Endothelial cell of umbilical vein (primary cell): ENCODE measurements around the gene WDR7. TPM values are rescaled to one million over a fixed set of nuclear protein-coding genes. Genes with fewer than 3 reads are reported as not detected.

Source experiments
- BruUV-seq: library from RNA; stranded (reverse); fragments of 400-500 nt; replicated peaks from 2 replicates; lab custom pipeline; 2021; lab: Mats Ljungman, UMichigan
- CTCF ChIA-PET: fragments of 300-600, 350-600 bp; sonication (Branson Sonifier 250); formaldehyde crosslinking; loops from one replicate; lab custom pipeline; 2021; ENCODE audit warnings: antibody characterized with exemption, inconsistent platforms; lab: Charles Lee
- POLR2A ChIA-PET: fragments of 300-600, 350-600 bp; sonication (Branson Sonifier 250); formaldehyde crosslinking; loops from one replicate; lab custom pipeline; 2021; ENCODE audit warnings: antibody characterized with exemption, inconsistent platforms; lab: Charles Lee
- DNase-seq: peaks from one replicate; pipeline ENCODE4 v3.0.0-alpha.2; 2011; ENCODE audit warnings: low read depth, low spot score
- FAIRE-seq: peaks from 2 replicates; lab custom pipeline; 2011; peaks lifted over from hg19 to GRCh38; lab: Jason Lieb, UNC
- H2AFZ ChIP-seq: 2 replicates; pipeline ENCODE4 v1.6.0; 2012; ENCODE audit warnings: low read depth, low read length, control low read depth, inconsistent platforms
- H3K27ac ChIP-seq: 2 replicates; pipeline ENCODE4 v1.5.1; 2011; ENCODE audit warnings: low read depth, mild to moderate bottlenecking, control low read depth, low read length, moderate library complexity; ENCODE audit not compliant: insufficient read depth
- H3K27me3 ChIP-seq, 2 experiments: 2 replicates each; pipeline versions ENCODE4 v1.6.0 to v1.6.1; 2011; ENCODE audit warnings: low read length in 2 of 2, mixed read lengths in 1 of 2; ENCODE audit not compliant: control insufficient read depth in 2 of 2, insufficient read depth in 2 of 2
- H3K36me3 ChIP-seq, 2 experiments: 2 replicates in 1 of 2; 3 replicates in 1 of 2; pipeline ENCODE4 v1.5.1; 2011; ENCODE audit warnings: low read length in 2 of 2, mild to moderate bottlenecking in 1 of 2, moderate library complexity in 1 of 2; ENCODE audit not compliant: control insufficient read depth in 2 of 2, insufficient read depth in 2 of 2; ENCODE audit errors: extremely low read depth in 1 of 2
- H3K4me1 ChIP-seq: 3 replicates; pipeline ENCODE4 v1.5.1; 2011; ENCODE audit warnings: mild to moderate bottlenecking, low read length; ENCODE audit not compliant: control insufficient read depth, insufficient read depth; ENCODE audit errors: extremely low read depth
- H3K4me2 ChIP-seq: 2 replicates; pipeline ENCODE4 v1.6.1; 2011; ENCODE audit warnings: low read length, control low read depth, mixed read lengths; ENCODE audit not compliant: insufficient read depth
- H3K4me3 ChIP-seq, 3 experiments: fragments of 200-600 bp in 1 of 3; sonication (generic), shearing (Covaris generic) in 1 of 3; replicated peaks in 1 of 3; 2 replicates each; pipeline ENCODE4 v1.5.1; 2011 to 2016; ENCODE audit warnings: control low read depth in 3 of 3, low read length in 3 of 3, mild to moderate bottlenecking in 2 of 3, inconsistent platforms in 1 of 3, low read depth in 1 of 3, moderate library complexity in 1 of 3; ENCODE audit not compliant: insufficient read depth in 1 of 3
- H3K79me2 ChIP-seq: 2 replicates; pipeline ENCODE4 v1.6.0; 2012; ENCODE audit warnings: low read length, inconsistent platforms; ENCODE audit not compliant: control insufficient read depth, insufficient read depth
- H3K9ac ChIP-seq: replicated peaks from 2 replicates; pipeline ENCODE3; 2011; ENCODE audit warnings: low read length, control low read depth; ENCODE audit not compliant: insufficient read depth; ENCODE audit errors: extremely low read depth
- H3K9me1 ChIP-seq: replicated peaks from 3 replicates; pipeline ENCODE4 v1.6.0; 2011; ENCODE audit warnings: mild to moderate bottlenecking, low read length; ENCODE audit not compliant: control insufficient read depth, insufficient read depth; ENCODE audit errors: extremely low read depth
- H3K9me3 ChIP-seq: replicated peaks from 2 replicates; pipeline ENCODE4 v1.5.1; 2012; ENCODE audit warnings: low read length, inconsistent platforms; ENCODE audit not compliant: control insufficient read depth, insufficient read depth
- H4K20me1 ChIP-seq: replicated peaks from 2 replicates; pipeline ENCODE3; 2011; ENCODE audit warnings: mild to moderate bottlenecking, low read length; ENCODE audit not compliant: control insufficient read depth, insufficient read depth; ENCODE audit errors: extremely low read depth
- EZH2 ChIP-seq: IDR thresholded peaks from 2 replicates; pipeline ENCODE4 v1.6.1; 2012; ENCODE audit warnings: borderline replicate concordance, low read depth, mild to moderate bottlenecking, moderate library complexity, low read length, inconsistent platforms; ENCODE audit not compliant: severe bottlenecking
- FOS ChIP-seq: IDR thresholded peaks from 2 replicates; pipeline ENCODE4 v1.6.1; 2011; ENCODE audit warnings: mild to moderate bottlenecking, low read length, moderate library complexity, borderline replicate concordance; ENCODE audit not compliant: insufficient read depth
- GATA2 ChIP-seq: IDR thresholded peaks from 2 replicates; pipeline ENCODE4 v1.7.0; 2011; ENCODE audit warnings: low read depth, mild to moderate bottlenecking, moderate library complexity, mixed read lengths, low read length; ENCODE audit not compliant: insufficient read length, insufficient read depth
- JUN ChIP-seq: IDR thresholded peaks from 2 replicates; pipeline ENCODE4 v1.6.1; 2011; ENCODE audit warnings: borderline replicate concordance, low read depth; ENCODE audit not compliant: insufficient read length, insufficient read depth
- MYC ChIP-seq: IDR thresholded peaks from one replicate; pipeline ENCODE4 v1.6.1; 2011; ENCODE audit warnings: mild to moderate bottlenecking, low read depth, low read length
- POLR2A ChIP-seq: IDR thresholded peaks from 2 replicates; pipeline ENCODE4 v1.6.1; 2012; ENCODE audit warnings: low read depth, mild to moderate bottlenecking, control low read depth, low read length
- POLR2AphosphoS5 ChIP-seq: IDR thresholded peaks from 2 replicates; pipeline ENCODE4 v1.6.1; 2012; ENCODE audit warnings: low read depth, mild to moderate bottlenecking, control low read depth, low read length, moderate library complexity; ENCODE audit not compliant: insufficient read depth
- dilution Hi-C: fragments of 300-500 bp; cut with MboI; formaldehyde crosslinking; loops from one replicate; pipeline ENCODE4 v1.15.0; 2019; ENCODE audit warnings: low sequenced_read_pairs; ENCODE audit not compliant: extremely low pct_ligation_motif_present
- intact Hi-C: fragments of 100-400 bp; cut with micrococcal nuclease; formaldehyde crosslinking; loops from one replicate; pipeline ENCODE4 v1.10.0; 2022
- polyA plus RNA-seq, 4 experiments: library from polyadenylated mRNA; depleted of rRNA in 3 of 4; stranded (reverse) in 3 of 4; unstranded in 1 of 4; fragments of >200 nt; gene quantifications; 2 replicates each; pipeline versions ENCODE4 v1.2.1 to v1.2.3, GENCODE V29; 2011 to 2012; ENCODE audit warnings: missing spikeins in 1 of 4
- total RNA-seq: library from RNA; stranded (reverse); gene quantifications from 2 replicates; pipeline ENCODE4 v1.2.3, GENCODE V29; 2021
- TF ChIP-seq, protein P1 (sequence below), 2 donors: IDR thresholded peaks; 1 replicate in 1 of 2; 2 replicates in 1 of 2; pipeline ENCODE4 v1.5.1; 2011; ENCODE audit warnings: low read length in 2 of 2, mild to moderate bottlenecking in 2 of 2, moderate library complexity in 2 of 2, control low read depth in 1 of 2, inconsistent platforms in 1 of 2, low read depth in 1 of 2; ENCODE audit not compliant: insufficient read depth in 1 of 2; ENCODE audit errors: extremely low read depth in 1 of 2
- TF ChIP-seq, protein P2 (sequence below): IDR thresholded peaks from 2 replicates; pipeline ENCODE4 v1.6.1; 2011; ENCODE audit not compliant: insufficient read depth, insufficient read length

WDR7 gene
- total and polyA plus RNA-seq, 2 donors (not counting 3 experiments of a cell fraction or from before 2014, with no cell fraction given) = 5.9 to 19.0 TPM

DNA sequence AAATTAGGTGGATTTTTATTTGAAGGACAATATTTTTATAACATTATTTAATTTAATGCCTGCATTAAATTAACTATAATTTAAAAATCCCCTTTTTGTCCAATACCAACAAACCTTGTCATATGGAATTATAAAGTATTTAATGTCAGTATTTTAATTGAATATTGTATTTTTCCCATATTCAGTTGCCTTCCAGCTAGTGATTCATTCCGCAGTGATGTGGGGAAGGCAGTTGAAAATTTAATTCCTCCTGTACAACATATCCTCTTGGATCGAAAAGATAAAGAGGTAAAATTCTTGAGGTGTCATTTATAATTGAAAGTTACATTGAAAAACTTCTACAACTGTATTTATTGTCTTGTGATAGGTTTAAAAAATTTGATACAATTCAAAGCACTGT is 40.4 kb downstream of the WDR7 start:
- H3K4me3 ChIP-seq = no peak overlapping the region
- dilution Hi-C loops = no loop called here
- BruUV-seq = no TSS peak
- no peaks in the 10 kb centered on the region for H3K9me1 ChIP-seq
- peaks cover 0 to 2% of the 10 kb centered on the region in 2 experiments for H3K36me3 ChIP-seq
- no peak overlapping the region for H3K27ac ChIP-seq
- DNase-seq (no peak), FAIRE-seq (no peak)
- no peaks in the 10 kb centered on the region for H4K20me1 ChIP-seq
- H3K4me1 ChIP-seq = no peaks in the 10 kb centered on the region
- H3K9ac ChIP-seq = no peak overlapping the region
- intact Hi-C loops = no loop called here
- H3K9me3 ChIP-seq = no peaks in the 10 kb centered on the region
- TF ChIP-seq EZH2 (no peak), FOS (no peak), JUN (no peak), POLR2AphosphoS5 (no peak), MYC (no peak), GATA2 (no peak), POLR2A (no peak)
- TF ChIP-seq, protein P1, sequence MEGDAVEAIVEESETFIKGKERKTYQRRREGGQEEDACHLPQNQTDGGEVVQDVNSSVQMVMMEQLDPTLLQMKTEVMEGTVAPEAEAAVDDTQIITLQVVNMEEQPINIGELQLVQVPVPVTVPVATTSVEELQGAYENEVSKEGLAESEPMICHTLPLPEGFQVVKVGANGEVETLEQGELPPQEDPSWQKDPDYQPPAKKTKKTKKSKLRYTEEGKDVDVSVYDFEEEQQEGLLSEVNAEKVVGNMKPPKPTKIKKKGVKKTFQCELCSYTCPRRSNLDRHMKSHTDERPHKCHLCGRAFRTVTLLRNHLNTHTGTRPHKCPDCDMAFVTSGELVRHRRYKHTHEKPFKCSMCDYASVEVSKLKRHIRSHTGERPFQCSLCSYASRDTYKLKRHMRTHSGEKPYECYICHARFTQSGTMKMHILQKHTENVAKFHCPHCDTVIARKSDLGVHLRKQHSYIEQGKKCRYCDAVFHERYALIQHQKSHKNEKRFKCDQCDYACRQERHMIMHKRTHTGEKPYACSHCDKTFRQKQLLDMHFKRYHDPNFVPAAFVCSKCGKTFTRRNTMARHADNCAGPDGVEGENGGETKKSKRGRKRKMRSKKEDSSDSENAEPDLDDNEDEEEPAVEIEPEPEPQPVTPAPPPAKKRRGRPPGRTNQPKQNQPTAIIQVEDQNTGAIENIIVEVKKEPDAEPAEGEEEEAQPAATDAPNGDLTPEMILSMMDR (IDR thresholded peaks at IDR 0.05; ENCODE audit: extremely low read depth in 1 of 2, insufficient read depth in 1 of 2, low read depth in 1 of 2, low read length in 2 of 2) = no peak
- TF ChIP-seq, protein P2, sequence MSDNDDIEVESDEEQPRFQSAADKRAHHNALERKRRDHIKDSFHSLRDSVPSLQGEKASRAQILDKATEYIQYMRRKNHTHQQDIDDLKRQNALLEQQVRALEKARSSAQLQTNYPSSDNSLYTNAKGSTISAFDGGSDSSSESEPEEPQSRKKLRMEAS = no peak
- H3K79me2 ChIP-seq = no peaks in the 10 kb centered on the region
- CTCF ChIA-PET = no interaction called here
- H2AFZ ChIP-seq = no peak overlapping the region
- POLR2A ChIA-PET = no interaction called here
- no peaks in the 10 kb centered on the region for H3K27me3 ChIP-seq
- no peak overlapping the region for H3K4me2 ChIP-seq
